ENCODE data around the gene EFCAB6.
A peak's percentile ranks its signal among the peaks of the same experiment; 100 is the strongest.

The EFCAB6 gene

GRCh38 chr22:43532301-43533155, 279.6 kb downstream of the EFCAB6 start:
- in situ Hi-C loops (cut with HindIII; ENCODE audit: low pct_unique_long_range_greater_than_20kb, low sequenced_read_pairs): no loop called here
- no peak for DNase-seq (ENCODE audit: low read depth in 1 of 2, low spot score in 1 of 2)
- TF ChIP-seq JUND (IDR thresholded peaks at IDR 0.05; ENCODE audit: low read depth): no peak

GRCh38 chr22:43531651-43532050, 280.5 kb downstream of the EFCAB6 start:
- DNase-seq (ENCODE audit: low read depth in 1 of 2, low spot score in 1 of 2): no peak
- in situ Hi-C loops (cut with HindIII; ENCODE audit: low pct_unique_long_range_greater_than_20kb, low sequenced_read_pairs): no loop called here
- TF ChIP-seq JUND (IDR thresholded peaks at IDR 0.05; ENCODE audit: low read depth): no peak

- in situ Hi-C loops (cut with HindIII; ENCODE audit: low pct_unique_long_range_greater_than_20kb, low sequenced_read_pairs): no loop called here
- no peak for TF ChIP-seq JUND (IDR thresholded peaks at IDR 0.05; ENCODE audit: low read depth)
- DNase-seq (ENCODE audit: low read depth in 1 of 2, low spot score in 1 of 2): no peak
Observed at GRCh38 chr22:43530349-43531201, 281.5 kb downstream of the EFCAB6 start.

- no peak for DNase-seq (ENCODE audit: low read depth in 1 of 2, low spot score in 1 of 2)
- TF ChIP-seq JUND (IDR thresholded peaks at IDR 0.05; ENCODE audit: low read depth): no peak
- in situ Hi-C loops (cut with HindIII; ENCODE audit: low pct_unique_long_range_greater_than_20kb, low sequenced_read_pairs): no loop called here
Observed at GRCh38 chr22:43529934-43530333, 282.2 kb downstream of the EFCAB6 start.

- no peak for DNase-seq (ENCODE audit: low read depth in 1 of 2, low spot score in 1 of 2)
- in situ Hi-C loops (cut with HindIII; ENCODE audit: low pct_unique_long_range_greater_than_20kb, low sequenced_read_pairs): no loop called here
- no peak for TF ChIP-seq JUND (IDR thresholded peaks at IDR 0.05; ENCODE audit: low read depth)
Observed at GRCh38 chr22:43529461-43529860, 282.6 kb downstream of the EFCAB6 start.

- no peak for DNase-seq (ENCODE audit: low read depth in 1 of 2, low spot score in 1 of 2)
- in situ Hi-C loops (cut with HindIII; ENCODE audit: low pct_unique_long_range_greater_than_20kb, low sequenced_read_pairs): no loop called here
- no peak for TF ChIP-seq JUND (IDR thresholded peaks at IDR 0.05; ENCODE audit: low read depth)
Observed at GRCh38 chr22:43528601-43529360, 283.3 kb downstream of the EFCAB6 start.

GRCh38 chr22:43526946-43527345, 285.2 kb downstream of the EFCAB6 start:
- in situ Hi-C loops (cut with HindIII; ENCODE audit: low pct_unique_long_range_greater_than_20kb, low sequenced_read_pairs): no loop called here

GRCh38 chr22:43526117-43526655, 285.9 kb downstream of the EFCAB6 start:
- DNase-seq (ENCODE audit: low read depth in 1 of 2, low spot score in 1 of 2): no peak
- no peak for TF ChIP-seq JUND (IDR thresholded peaks at IDR 0.05; ENCODE audit: low read depth)
- in situ Hi-C loops (cut with HindIII; ENCODE audit: low pct_unique_long_range_greater_than_20kb, low sequenced_read_pairs): no loop called here

More at GRCh38 chr22:43526946-43527345, 285.2 kb downstream of the EFCAB6 start:
- TF ChIP-seq JUND (IDR thresholded peaks at IDR 0.05; ENCODE audit: low read depth): no peak
- DNase-seq (ENCODE audit: low read depth in 1 of 2, low spot score in 1 of 2): no peak

- DNase-seq (ENCODE audit: low read depth in 1 of 2, low spot score in 1 of 2): peak in 1 of 2 experiments; percentile 47
- in situ Hi-C loops (cut with HindIII; ENCODE audit: low pct_unique_long_range_greater_than_20kb, low sequenced_read_pairs): no loop called here
- TF ChIP-seq JUND (IDR thresholded peaks at IDR 0.05; ENCODE audit: low read depth): no peak
Observed at GRCh38 chr22:43521716-43522115, 290.4 kb downstream of the EFCAB6 start.

GRCh38 chr22:43520632-43521039, 291.5 kb downstream of the EFCAB6 start:
- in situ Hi-C loops (cut with HindIII; ENCODE audit: low pct_unique_long_range_greater_than_20kb, low sequenced_read_pairs): no loop called here
- no peak for TF ChIP-seq JUND (IDR thresholded peaks at IDR 0.05; ENCODE audit: low read depth)
- DNase-seq (ENCODE audit: low read depth in 1 of 2, low spot score in 1 of 2): no peak

GRCh38 chr22:43516996-43517635, 295.0 kb downstream of the EFCAB6 start:
- TF ChIP-seq JUND (IDR thresholded peaks at IDR 0.05; ENCODE audit: low read depth): no peak
- no peak for DNase-seq (ENCODE audit: low read depth in 1 of 2, low spot score in 1 of 2)
- in situ Hi-C loops (cut with HindIII; ENCODE audit: low pct_unique_long_range_greater_than_20kb, low sequenced_read_pairs): no loop called here

- no peak for DNase-seq (ENCODE audit: low read depth in 1 of 2, low spot score in 1 of 2)
- TF ChIP-seq JUND (IDR thresholded peaks at IDR 0.05; ENCODE audit: low read depth): no peak
- in situ Hi-C loops (cut with HindIII; ENCODE audit: low pct_unique_long_range_greater_than_20kb, low sequenced_read_pairs): no loop called here
Observed at GRCh38 chr22:43516386-43516785, 295.7 kb downstream of the EFCAB6 start.

Data from T47D (cell line).